SJCRH30 (cell line): ENCODE results near the gene CIT. TPM values are rescaled to one million over a fixed set of nuclear protein-coding genes. Genes with fewer than 3 reads are reported as not detected.

Experiments used
- DNase-seq, 2 experiments: peaks; one replicate each; pipeline ENCODE4 v3.0.0-alpha.2; 2015 to 2020
- H3K27ac ChIP-seq: fragments of 250-450 bp; sonication (Bioruptor Pico); 2 replicates; pipeline ENCODE4 v1.5.1; 2020; ENCODE audit warnings: mild to moderate bottlenecking, moderate library complexity
- H3K27me3 ChIP-seq: fragments of 250-450 bp; sonication (Bioruptor Pico); 2 replicates; pipeline ENCODE4 v1.5.1; 2020; ENCODE audit warnings: mild to moderate bottlenecking, moderate library complexity
- H3K36me3 ChIP-seq: fragments of 250-450 bp; sonication (Bioruptor Pico); 2 replicates; pipeline ENCODE4 v1.5.1; 2020; ENCODE audit warnings: mild to moderate bottlenecking, moderate library complexity
- H3K4me1 ChIP-seq: fragments of 250-450 bp; sonication (Bioruptor Pico); 2 replicates; pipeline ENCODE4 v1.5.1; 2020; ENCODE audit warnings: mild to moderate bottlenecking, moderate library complexity
- H3K4me3 ChIP-seq: fragments of 250-450 bp; sonication (Bioruptor Pico); 2 replicates; pipeline ENCODE4 v1.5.1; 2020; ENCODE audit warnings: mild to moderate bottlenecking, moderate library complexity
- H3K9me3 ChIP-seq: fragments of 250-450 bp; sonication (Bioruptor Pico); replicated peaks from 2 replicates; pipeline ENCODE4 v1.5.1; 2020; ENCODE audit warnings: mild to moderate bottlenecking, moderate library complexity
- total RNA-seq: library from RNA; depleted of rRNA; stranded (reverse); fragments of >200 nt; shearing (Covaris generic); gene quantifications from 2 replicates; pipeline ENCODE4 v1.2.3, GENCODE V29; 2014

The CIT gene
- total RNA-seq, 1 experiment from 2014 or later: 43.7 TPM

DNA sequence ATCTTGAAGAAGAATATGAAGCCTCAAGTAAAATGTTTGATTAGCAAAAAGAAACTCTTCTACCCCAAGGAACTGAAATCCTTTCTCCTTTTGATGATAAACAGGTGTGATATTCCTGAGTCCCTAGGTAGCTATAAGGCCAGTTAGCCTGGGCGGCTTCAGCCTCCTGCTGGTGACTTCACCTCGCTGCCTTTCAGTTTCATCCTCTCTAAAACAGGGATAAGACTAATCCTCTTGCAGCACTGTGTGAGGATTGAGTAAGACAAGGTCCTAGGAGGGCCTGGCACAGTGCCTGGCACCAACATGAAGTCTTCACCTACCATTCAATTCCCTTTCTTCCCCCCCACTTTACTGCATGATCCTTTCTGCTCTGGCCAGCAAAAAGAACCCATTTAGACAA lies 42.1 kb downstream of the CIT start:
- H3K36me3 ChIP-seq: peaks cover 40% of the 10 kb centered on the region
- no peak overlapping the region for H3K27ac ChIP-seq
- no peaks in the 10 kb centered on the region for H3K9me3 ChIP-seq
- H3K4me3 ChIP-seq: no peak overlapping the region
- no peaks in the 10 kb centered on the region for H3K27me3 ChIP-seq
- DNase-seq: no peak
- no peaks in the 10 kb centered on the region for H3K4me1 ChIP-seq

- Histone ChIP-seq H3K4me1 (no peaks in the 10 kb centered on the region), H3K36me3 (peaks cover 48% of the 10 kb centered on the region), H3K27me3 (no peaks in the 10 kb centered on the region), H3K9me3 (no peaks in the 10 kb centered on the region), H3K27ac (no peak overlapping the region), H3K4me3 (no peak overlapping the region)
- DNase-seq: no peak
Observed at GRCh38 chr12:119829439-119829838, 47.7 kb downstream of the CIT start.

GRCh38 chr12:119828300-119828699 lies 48.8 kb downstream of the CIT start:
- no peaks in the 10 kb centered on the region for H3K9me3 ChIP-seq

DNA sequence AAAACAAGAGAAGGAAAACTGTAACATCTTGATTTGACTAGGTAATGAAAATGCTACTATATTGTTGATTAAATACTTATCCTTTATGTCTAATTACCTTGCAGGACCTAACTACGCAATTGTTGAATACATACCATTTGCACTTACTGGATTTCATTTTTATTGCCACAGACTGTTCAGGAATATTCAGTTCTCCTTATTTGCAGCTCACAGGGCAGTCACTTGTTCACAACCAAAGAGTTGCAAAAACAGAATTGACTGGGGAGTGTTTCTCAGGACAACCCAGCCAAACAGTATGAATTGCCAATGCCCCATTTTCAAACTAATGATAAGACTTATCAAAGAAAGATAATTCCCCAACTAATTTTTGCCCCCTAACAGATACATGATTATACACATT lies 49.4 kb downstream of the CIT start:
- peaks cover 39% of the 10 kb centered on the region for H3K36me3 ChIP-seq
- H3K4me3 ChIP-seq: no peak overlapping the region
- no peaks in the 10 kb centered on the region for H3K27me3 ChIP-seq
- H3K9me3 ChIP-seq: no peaks in the 10 kb centered on the region
- no peak for DNase-seq
- H3K4me1 ChIP-seq: no peaks in the 10 kb centered on the region
- no peak overlapping the region for H3K27ac ChIP-seq

More at GRCh38 chr12:119828300-119828699, 48.8 kb downstream of the CIT start:
- DNase-seq: no peak
- peaks cover 44% of the 10 kb centered on the region for H3K36me3 ChIP-seq
- no peak overlapping the region for H3K4me3 ChIP-seq
- H3K27me3 ChIP-seq: no peaks in the 10 kb centered on the region
- H3K4me1 ChIP-seq: no peaks in the 10 kb centered on the region
- no peak overlapping the region for H3K27ac ChIP-seq

DNA sequence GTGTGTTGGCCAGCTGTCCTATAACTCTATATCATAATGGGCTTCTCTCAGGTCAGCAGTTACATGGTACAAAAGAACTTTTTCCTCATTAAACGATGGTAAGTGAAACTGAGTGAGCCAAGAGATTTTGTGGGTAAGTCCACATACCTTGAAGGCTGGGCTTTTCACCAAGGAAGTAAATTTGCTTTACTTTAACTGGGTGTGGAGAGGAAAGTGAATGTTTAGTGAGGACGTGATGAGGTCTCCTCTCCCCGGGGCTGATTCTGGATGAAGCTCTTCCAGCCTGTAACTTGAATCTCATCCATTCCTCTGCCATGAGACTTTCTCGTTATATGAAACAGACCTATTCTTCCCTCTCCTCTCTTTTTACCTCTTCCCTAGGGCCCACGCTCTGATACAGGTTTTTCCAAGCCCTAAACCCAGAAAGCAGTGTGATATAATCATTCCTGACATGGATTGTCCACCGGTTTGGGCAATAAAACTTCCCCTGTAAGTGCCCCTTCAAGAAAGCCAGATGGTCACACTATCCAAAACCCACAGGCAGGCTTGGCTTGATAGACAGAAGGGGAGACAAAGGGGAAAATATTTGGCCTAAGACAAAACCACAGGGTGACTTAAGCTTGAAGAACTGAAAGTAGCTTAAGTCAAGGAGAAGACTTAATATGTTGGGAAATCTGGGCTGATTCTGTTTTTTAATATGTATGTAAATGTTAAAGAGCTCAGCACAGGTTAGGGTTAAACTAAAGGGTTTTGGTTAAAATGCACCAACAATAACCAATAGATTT lies 50.3 kb downstream of the CIT start:
- H3K4me1 ChIP-seq: no peaks in the 10 kb centered on the region
- H3K36me3 ChIP-seq: peaks cover 36% of the 10 kb centered on the region
- H3K4me3 ChIP-seq: no peak overlapping the region
- H3K27ac ChIP-seq: no peak overlapping the region
- H3K9me3 ChIP-seq: no peaks in the 10 kb centered on the region
- no peaks in the 10 kb centered on the region for H3K27me3 ChIP-seq
- DNase-seq: no peak

- peaks cover 37% of the 10 kb centered on the region for H3K36me3 ChIP-seq
- no peaks in the 10 kb centered on the region for H3K27me3 ChIP-seq
- no peak overlapping the region for H3K27ac ChIP-seq
- H3K4me1 ChIP-seq: no peaks in the 10 kb centered on the region
- no peaks in the 10 kb centered on the region for H3K9me3 ChIP-seq
- H3K4me3 ChIP-seq: no peak overlapping the region
- DNase-seq: no peak
Observed at GRCh38 chr12:119825262-119825661, 51.9 kb downstream of the CIT start.

DNA sequence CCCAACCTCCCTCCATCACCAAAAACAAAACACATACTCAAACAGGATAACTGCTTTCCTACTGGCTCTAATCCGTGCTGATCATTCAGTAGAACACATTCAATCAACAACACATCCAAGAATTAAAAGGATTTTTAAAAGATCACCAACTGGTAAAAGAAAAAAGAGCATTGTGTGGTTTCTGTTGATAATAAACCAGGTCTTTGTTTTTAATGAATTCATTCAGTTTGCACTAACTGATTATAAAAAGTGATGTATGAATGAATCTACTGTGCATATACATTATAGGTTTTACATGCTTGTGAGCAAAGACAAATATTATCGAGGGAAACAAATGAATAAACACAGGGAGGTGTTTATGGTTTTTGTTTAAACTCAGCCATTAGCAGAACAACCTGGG lies 55.1 kb downstream of the CIT start:
- no peak overlapping the region for H3K4me3 ChIP-seq
- H3K27ac ChIP-seq: no peak overlapping the region
- H3K27me3 ChIP-seq: no peaks in the 10 kb centered on the region
- DNase-seq: no peak
- no peaks in the 10 kb centered on the region for H3K4me1 ChIP-seq
- H3K9me3 ChIP-seq: no peaks in the 10 kb centered on the region
- H3K36me3 ChIP-seq: peaks cover 18% of the 10 kb centered on the region

DNA sequence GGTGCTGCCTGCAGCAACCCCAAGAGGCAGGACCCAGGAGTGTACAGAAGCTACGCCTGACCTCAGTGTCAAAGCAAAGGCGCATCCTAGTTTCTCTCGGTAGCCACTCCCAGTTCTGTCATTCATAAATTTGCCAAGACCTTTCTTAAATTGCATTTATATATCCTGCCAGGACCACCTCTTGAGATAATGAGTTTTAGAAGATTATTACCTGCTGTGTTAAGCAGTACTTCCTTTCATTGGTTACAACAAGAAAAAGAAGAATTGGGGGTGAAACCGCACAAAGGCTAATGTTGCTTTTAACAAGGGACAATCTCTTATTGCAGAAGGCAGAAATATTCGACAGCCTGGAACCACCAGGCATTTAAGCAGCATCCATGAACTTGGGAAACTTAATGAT lies 57.8 kb downstream of the CIT start:
- H3K4me3 ChIP-seq: no peak overlapping the region
- no peak for DNase-seq
- no peak overlapping the region for H3K27ac ChIP-seq
- peaks cover 20% of the 10 kb centered on the region for H3K36me3 ChIP-seq
- no peaks in the 10 kb centered on the region for H3K4me1 ChIP-seq
- H3K27me3 ChIP-seq: no peaks in the 10 kb centered on the region
- H3K9me3 ChIP-seq: no peaks in the 10 kb centered on the region

GRCh38 chr12:119817546-119818343 lies 59.4 kb downstream of the CIT start:
- no peak for DNase-seq
- Histone ChIP-seq H3K9me3 (no peaks in the 10 kb centered on the region), H3K4me1 (no peaks in the 10 kb centered on the region), H3K27me3 (no peaks in the 10 kb centered on the region), H3K4me3 (no peak overlapping the region), H3K27ac (no peak overlapping the region), H3K36me3 (peaks cover 20% of the 10 kb centered on the region)

GRCh38 chr12:119809023-119809422 lies 68.1 kb downstream of the CIT start:
- no peak overlapping the region for H3K4me3 ChIP-seq

DNA sequence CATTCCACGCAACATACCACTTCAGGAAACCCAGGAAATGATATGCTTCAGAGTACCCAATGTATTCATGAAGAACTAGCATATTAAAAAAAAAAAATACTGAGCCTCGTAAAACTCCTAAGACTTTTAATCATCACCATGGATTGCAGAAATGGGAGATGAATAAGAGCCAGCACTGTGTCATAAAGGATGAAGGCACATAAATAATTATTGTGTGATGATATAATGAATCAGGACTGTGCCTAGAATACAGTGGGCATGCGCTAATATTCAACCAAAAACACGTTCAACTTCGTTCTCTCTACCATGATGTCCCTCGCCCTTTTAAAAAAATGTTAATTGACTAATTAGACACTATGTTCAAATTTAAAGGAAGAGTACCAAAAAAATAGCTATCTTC lies 68.7 kb downstream of the CIT start:
- H3K4me3 ChIP-seq: no peak overlapping the region
- no peaks in the 10 kb centered on the region for H3K27me3 ChIP-seq
- H3K9me3 ChIP-seq: 0 out of 2 replicates have a peak, but pooled peaks cover 6% of the 10 kb centered on the region
- peaks cover 8% of the 10 kb centered on the region; the same call in 1 of the 2 replicates for H3K36me3 ChIP-seq
- DNase-seq: no peak
- no peak overlapping the region for H3K27ac ChIP-seq
- H3K4me1 ChIP-seq: no peaks in the 10 kb centered on the region

More at GRCh38 chr12:119809023-119809422, 68.1 kb downstream of the CIT start:
- peaks cover 8% of the 10 kb centered on the region; the same call in 1 of the 2 replicates for H3K36me3 ChIP-seq
- H3K27me3 ChIP-seq: no peaks in the 10 kb centered on the region
- H3K4me1 ChIP-seq: no peaks in the 10 kb centered on the region
- DNase-seq: no peak
- no peak overlapping the region for H3K27ac ChIP-seq
- H3K9me3 ChIP-seq: 0 out of 2 replicates have a peak, but pooled peaks cover 6% of the 10 kb centered on the region

DNA sequence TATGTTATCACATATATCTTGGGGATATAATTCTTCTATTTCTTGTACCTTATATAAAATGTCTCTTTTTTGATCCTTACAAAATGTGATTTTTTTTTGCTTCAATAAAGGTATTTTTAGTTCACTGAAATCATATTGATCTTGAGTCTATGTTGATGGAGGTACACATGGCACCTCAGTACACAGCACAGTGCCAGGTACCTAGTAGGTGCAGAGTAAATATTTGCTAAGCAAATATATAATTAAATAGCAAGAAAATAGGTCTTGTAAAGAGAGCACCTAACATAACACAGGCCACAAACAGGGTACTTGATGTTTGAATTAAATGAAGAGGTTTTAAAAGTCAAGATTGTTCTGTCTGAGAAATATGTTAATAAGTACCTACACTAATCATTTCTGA lies 69.7 kb downstream of the CIT start:
- no peak for DNase-seq
- Histone ChIP-seq H3K27ac (no peak overlapping the region), H3K4me1 (no peaks in the 10 kb centered on the region), H3K36me3 (peaks cover 8% of the 10 kb centered on the region; the same call in 1 of the 2 replicates), H3K9me3 (0 out of 2 replicates have a peak, but pooled peaks cover 6% of the 10 kb centered on the region), H3K4me3 (no peak overlapping the region), H3K27me3 (no peaks in the 10 kb centered on the region)

DNA sequence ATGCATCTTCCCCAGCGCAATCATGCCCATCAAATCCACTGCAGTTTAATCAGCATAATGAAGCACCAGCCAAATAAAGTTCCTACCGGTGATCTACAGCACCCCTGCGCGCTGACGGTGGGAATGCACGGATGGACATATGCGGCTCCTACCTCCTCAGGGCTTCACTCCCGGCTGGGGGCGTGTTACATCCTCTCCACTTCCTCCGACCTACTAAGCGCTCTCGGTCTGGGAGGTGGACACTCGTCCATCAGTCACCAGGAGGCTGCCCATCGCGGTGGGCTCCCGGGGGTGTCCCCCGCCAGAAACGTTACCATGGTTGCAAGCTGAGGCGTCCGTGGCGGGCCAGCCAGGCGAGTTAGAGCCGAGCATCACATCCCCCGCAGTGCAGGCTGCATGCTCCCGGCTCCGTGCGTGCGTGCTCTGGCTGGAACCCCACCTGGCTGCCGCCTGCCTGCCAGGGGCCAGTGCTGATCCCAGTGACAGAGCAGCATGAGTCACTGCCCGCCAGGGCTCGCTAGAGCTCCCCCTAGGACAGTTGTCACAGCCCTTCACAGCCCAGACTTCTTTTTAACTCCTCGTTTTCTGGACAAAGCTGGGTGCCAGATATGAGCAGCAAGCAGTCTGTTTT lies 73.0 kb downstream of the CIT start:
- Histone ChIP-seq H3K4me1 (no peaks in the 10 kb centered on the region), H3K27me3 (no peaks in the 10 kb centered on the region), H3K27ac (no peak overlapping the region), H3K9me3 (0 out of 2 replicates have a peak, but pooled peaks cover 6% of the 10 kb centered on the region), H3K4me3 (no peak overlapping the region), H3K36me3 (peaks cover 3% of the 10 kb centered on the region; the same call in 1 of the 2 replicates)
- peak; percentile 75 to 79 for DNase-seq

- no peaks in the 10 kb centered on the region for H3K27me3 ChIP-seq
- no peaks in the 10 kb centered on the region for H3K4me1 ChIP-seq
- H3K27ac ChIP-seq: no peak overlapping the region
- no peak for DNase-seq
- H3K9me3 ChIP-seq: 0 out of 2 replicates have a peak, but pooled peaks cover 6% of the 10 kb centered on the region
- H3K36me3 ChIP-seq: no peaks in the 10 kb centered on the region
- no peak overlapping the region for H3K4me3 ChIP-seq
Observed at GRCh38 chr12:119803381-119803791, 73.7 kb downstream of the CIT start.

GRCh38 chr12:119802472-119802871 lies 74.6 kb downstream of the CIT start:
- no peak for DNase-seq
- no peak overlapping the region for H3K27ac ChIP-seq
- H3K27me3 ChIP-seq: no peaks in the 10 kb centered on the region
- no peak overlapping the region for H3K4me3 ChIP-seq
- 0 out of 2 replicates have a peak, but pooled peaks cover 6% of the 10 kb centered on the region for H3K9me3 ChIP-seq
- 0 out of 2 replicates have a peak, but pooled peaks cover 4% of the 10 kb centered on the region for H3K36me3 ChIP-seq
- no peaks in the 10 kb centered on the region for H3K4me1 ChIP-seq
